ENCODE results near the gene CREB3L1. TPM values are rescaled to one million over a fixed set of nuclear protein-coding genes. Genes with fewer than 3 reads are reported as not detected.
"Not testable (repeated sequence)": the region's sequence is repeated elsewhere in the genome, so short reads cannot be mapped to it uniquely, and the experiment has no call there.

The CREB3L1 gene
- total RNA-seq, 2 donors from 2014 or later: 0.14 to 0.61 TPM

- H3K27ac Mint-ChIP-seq: no peak overlapping the region
- no peak for DNase-seq (ENCODE audit: low spot score in 2 of 2)
- H3K36me3 Mint-ChIP-seq: no peaks in the 10 kb centered on the region
- peak in 1 of 2 donors; percentile 15 for ATAC-seq
- H3K9me3 Mint-ChIP-seq: no peaks in the 10 kb centered on the region
Observed at GRCh38 chr11:46299451-46299961, 22.0 kb downstream of the CREB3L1 start.

- Mint-ChIP-seq H3K27ac (no peak overlapping the region), H3K9me3 (no peaks in the 10 kb centered on the region), H3K36me3 (no peaks in the 10 kb centered on the region)
- DNase-seq (ENCODE audit: low spot score in 2 of 2): no peak
- ATAC-seq: peak in 1 of 2 donors; percentile 13
Observed at GRCh38 chr11:46300270-46300669, 22.8 kb downstream of the CREB3L1 start.

- H3K9me3 Mint-ChIP-seq: no peaks in the 10 kb centered on the region
- ATAC-seq (no peak), DNase-seq (ENCODE audit: low spot score in 2 of 2) (no peak)
- no peak overlapping the region for H3K27ac Mint-ChIP-seq
- H3K36me3 Mint-ChIP-seq: no peaks in the 10 kb centered on the region
Observed at GRCh38 chr11:46302866-46303265, 25.4 kb downstream of the CREB3L1 start.

GRCh38 chr11:46304036-46304435 is 26.6 kb downstream of the CREB3L1 start:
- not testable (repeated sequence) for H3K27ac Mint-ChIP-seq; H3K36me3 Mint-ChIP-seq; DNase-seq (ENCODE audit: low spot score in 2 of 2); ATAC-seq; H3K9me3 Mint-ChIP-seq

GRCh38 chr11:46304605-46305179 is 27.2 kb downstream of the CREB3L1 start:
- H3K27ac Mint-ChIP-seq: peak overlapping the region in 1 of 2 donors; percentile 76
- no peaks in the 10 kb centered on the region for H3K9me3 Mint-ChIP-seq
- ATAC-seq: no peak
- no peaks in the 10 kb centered on the region for H3K36me3 Mint-ChIP-seq
- DNase-seq (ENCODE audit: low spot score in 2 of 2): no peak

GRCh38 chr11:46305295-46305694 is 27.8 kb downstream of the CREB3L1 start:
- ATAC-seq: no peak
- H3K36me3 Mint-ChIP-seq: no peaks in the 10 kb centered on the region
- no peaks in the 10 kb centered on the region for H3K9me3 Mint-ChIP-seq
- H3K27ac Mint-ChIP-seq: peak overlapping the region in 1 of 2 donors; percentile 76
- DNase-seq (ENCODE audit: low spot score in 2 of 2): no peak

- ATAC-seq (no peak), DNase-seq (ENCODE audit: low spot score in 2 of 2) (no peak)
- Mint-ChIP-seq H3K36me3 (no peaks in the 10 kb centered on the region), H3K9me3 (no peaks in the 10 kb centered on the region), H3K27ac (no peak overlapping the region)
Observed at GRCh38 chr11:46306296-46306853, 28.9 kb downstream of the CREB3L1 start.

GRCh38 chr11:46307369-46307768 is 29.9 kb downstream of the CREB3L1 start:
- DNase-seq (ENCODE audit: low spot score in 2 of 2): no peak
- ATAC-seq: no peak
- Mint-ChIP-seq H3K36me3 (no peaks in the 10 kb centered on the region), H3K9me3 (no peaks in the 10 kb centered on the region), H3K27ac (no peak overlapping the region)

GRCh38 chr11:46307785-46308341 is 30.4 kb downstream of the CREB3L1 start:
- H3K27ac Mint-ChIP-seq: no peak overlapping the region

GRCh38 chr11:46308631-46309419 is 31.4 kb downstream of the CREB3L1 start:
- no peaks in the 10 kb centered on the region for H3K9me3 Mint-ChIP-seq
- ATAC-seq (peak; percentile 83 to 88), DNase-seq (ENCODE audit: low spot score in 2 of 2) (peak; percentile 73 to 74)
- H3K27ac Mint-ChIP-seq: no peak overlapping the region
- no peaks in the 10 kb centered on the region for H3K36me3 Mint-ChIP-seq

More at GRCh38 chr11:46307785-46308341, 30.4 kb downstream of the CREB3L1 start:
- ATAC-seq (no peak), DNase-seq (ENCODE audit: low spot score in 2 of 2) (no peak)
- Mint-ChIP-seq H3K9me3 (no peaks in the 10 kb centered on the region), H3K36me3 (no peaks in the 10 kb centered on the region)

GRCh38 chr11:46309814-46310259 is 32.4 kb downstream of the CREB3L1 start:
- Mint-ChIP-seq H3K36me3 (no peaks in the 10 kb centered on the region), H3K9me3 (no peaks in the 10 kb centered on the region), H3K27ac (no peak overlapping the region)
- no peak for DNase-seq (ENCODE audit: low spot score in 2 of 2)
- peak; percentile 46 to 65 for ATAC-seq

- Mint-ChIP-seq H3K36me3 (peaks cover 0 to 10% of the 10 kb centered on the region in 2 donors), H3K9me3 (peaks cover 7 to 10% of the 10 kb centered on the region in 2 donors), H3K27ac (no peak overlapping the region)
- peak; percentile 65 to 85 for DNase-seq (ENCODE audit: low spot score in 2 of 2)
- peak; percentile 73 to 81 for ATAC-seq
Observed at GRCh38 chr11:46315033-46315738, 37.7 kb downstream of the CREB3L1 start.

- peaks cover 0 to 10% of the 10 kb centered on the region in 2 donors for H3K36me3 Mint-ChIP-seq
- H3K27ac Mint-ChIP-seq: no peak overlapping the region
- no peak for DNase-seq (ENCODE audit: low spot score in 2 of 2)
- ATAC-seq: peak in 1 of 2 donors; percentile 12
- H3K9me3 Mint-ChIP-seq: peaks cover 7 to 10% of the 10 kb centered on the region in 2 donors
Observed at GRCh38 chr11:46315783-46316563, 38.5 kb downstream of the CREB3L1 start.

- ATAC-seq: no peak
- peaks cover 0 to 10% of the 10 kb centered on the region in 2 donors for H3K36me3 Mint-ChIP-seq
- peak overlapping the region; percentile 84 to 96 for H3K27ac Mint-ChIP-seq
- peaks cover 7 to 10% of the 10 kb centered on the region in 2 donors for H3K9me3 Mint-ChIP-seq
- DNase-seq (ENCODE audit: low spot score in 2 of 2): no peak
Observed at GRCh38 chr11:46319074-46319453, 41.6 kb downstream of the CREB3L1 start.

GRCh38 chr11:46321757-46322156 is 44.3 kb downstream of the CREB3L1 start:
- no peak for ATAC-seq
- H3K9me3 Mint-ChIP-seq: peaks cover 7 to 10% of the 10 kb centered on the region in 2 donors
- H3K27ac Mint-ChIP-seq: no peak overlapping the region
- no peak for DNase-seq (ENCODE audit: low spot score in 2 of 2)
- H3K36me3 Mint-ChIP-seq: peaks cover 0 to 10% of the 10 kb centered on the region in 2 donors

- Mint-ChIP-seq H3K27ac (no peak overlapping the region), H3K9me3 (peaks cover 7 to 10% of the 10 kb centered on the region in 2 donors), H3K36me3 (peaks cover 0 to 9% of the 10 kb centered on the region in 2 donors)
- ATAC-seq (no peak), DNase-seq (ENCODE audit: low spot score in 2 of 2) (no peak)
Observed at GRCh38 chr11:46322759-46323158, 45.3 kb downstream of the CREB3L1 start.

All from activated naive CD4-positive, alpha-beta T cell treated with anti-CD3 and anti-CD28 coated beads, Interleukin-2, amount 50 U/mL, for 72 hours (primary cell).